ENCODE data around the gene PEAK1. TPM values are rescaled to one million over a fixed set of nuclear protein-coding genes. Genes with fewer than 3 reads are reported as not detected.

Gene PEAK1
- total and polyA plus RNA-seq, 8 donors, result 58.3 to 86.9 (median 64.3) TPM

DNA sequence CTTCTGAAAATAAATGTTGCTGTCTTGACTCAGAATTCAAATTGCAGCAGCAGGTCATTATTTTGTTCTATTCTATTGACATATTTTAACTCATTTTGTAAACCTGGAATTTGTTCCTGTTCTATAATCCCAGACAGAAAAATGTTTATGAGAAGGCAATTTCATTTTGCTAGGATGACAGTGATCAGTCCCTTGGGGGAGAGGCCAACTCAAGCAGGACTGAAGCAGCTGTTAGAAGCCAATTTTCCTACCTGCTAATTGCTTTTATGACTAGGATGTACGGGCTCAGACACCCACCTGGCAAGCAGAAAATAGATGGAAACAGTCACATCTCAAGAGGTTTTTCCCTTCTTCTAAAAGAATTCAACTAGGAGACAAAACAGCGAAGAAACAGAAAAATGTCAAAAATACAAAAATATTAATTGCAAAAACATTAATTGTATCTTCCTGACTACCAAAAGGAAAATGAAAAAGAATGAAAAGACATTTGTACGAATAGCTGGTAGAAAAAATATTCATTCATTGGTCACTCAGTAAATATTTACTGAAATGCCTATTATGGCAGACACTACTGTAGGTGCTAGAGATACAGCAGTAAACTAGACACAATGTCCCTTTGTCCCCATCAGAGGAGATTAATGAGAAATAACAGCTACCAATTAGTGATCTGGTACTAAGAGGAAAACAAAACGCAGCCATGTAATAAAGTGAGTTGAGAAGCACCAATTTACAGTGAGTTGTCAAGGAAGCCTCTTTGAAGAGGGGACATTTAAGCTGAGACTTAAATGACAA lies 73.5 kb downstream of the PEAK1 start:
- H3K4me3 ChIP-seq, result no peak overlapping the region
- peaks cover 0 to 14% of the 10 kb centered on the region in 2 donors for H3K4me1 ChIP-seq
- no peaks in the 10 kb centered on the region for H3K27me3 ChIP-seq
- DNase-seq (no peak), ATAC-seq (no peak)
- peak overlapping the region in 1 of 2 donors; percentile 33 for H3K27ac ChIP-seq
- intact Hi-C loops (cut with DNase I), result no loop called here
- H3K9me3 ChIP-seq, result peaks cover 0 to 3% of the 10 kb centered on the region in 2 donors
- H3K36me3 ChIP-seq, result no peaks in the 10 kb centered on the region
- TF ChIP-seq, protein P1, sequence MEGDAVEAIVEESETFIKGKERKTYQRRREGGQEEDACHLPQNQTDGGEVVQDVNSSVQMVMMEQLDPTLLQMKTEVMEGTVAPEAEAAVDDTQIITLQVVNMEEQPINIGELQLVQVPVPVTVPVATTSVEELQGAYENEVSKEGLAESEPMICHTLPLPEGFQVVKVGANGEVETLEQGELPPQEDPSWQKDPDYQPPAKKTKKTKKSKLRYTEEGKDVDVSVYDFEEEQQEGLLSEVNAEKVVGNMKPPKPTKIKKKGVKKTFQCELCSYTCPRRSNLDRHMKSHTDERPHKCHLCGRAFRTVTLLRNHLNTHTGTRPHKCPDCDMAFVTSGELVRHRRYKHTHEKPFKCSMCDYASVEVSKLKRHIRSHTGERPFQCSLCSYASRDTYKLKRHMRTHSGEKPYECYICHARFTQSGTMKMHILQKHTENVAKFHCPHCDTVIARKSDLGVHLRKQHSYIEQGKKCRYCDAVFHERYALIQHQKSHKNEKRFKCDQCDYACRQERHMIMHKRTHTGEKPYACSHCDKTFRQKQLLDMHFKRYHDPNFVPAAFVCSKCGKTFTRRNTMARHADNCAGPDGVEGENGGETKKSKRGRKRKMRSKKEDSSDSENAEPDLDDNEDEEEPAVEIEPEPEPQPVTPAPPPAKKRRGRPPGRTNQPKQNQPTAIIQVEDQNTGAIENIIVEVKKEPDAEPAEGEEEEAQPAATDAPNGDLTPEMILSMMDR (IDR thresholded peaks at IDR 0.05), result no peak

DNA sequence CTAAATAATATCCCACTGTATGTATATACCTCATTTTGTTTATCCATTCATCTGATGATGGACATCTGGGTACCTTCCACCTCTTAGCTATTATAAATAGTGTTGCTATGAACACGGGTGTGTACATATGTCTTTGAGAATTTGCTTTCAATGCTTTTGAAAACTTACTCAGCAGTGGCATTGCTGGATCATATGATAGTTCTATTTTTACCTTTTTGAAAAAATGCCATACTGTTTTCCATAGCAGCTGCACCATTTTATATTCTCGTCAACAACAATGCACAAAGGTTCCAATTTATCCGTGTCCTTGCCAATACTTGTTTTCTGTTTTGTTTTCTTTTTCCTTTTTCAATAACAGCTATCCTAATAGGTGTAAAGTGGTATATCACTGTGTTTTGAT lies 77.1 kb downstream of the PEAK1 start:
- Histone ChIP-seq H3K27me3 (no peaks in the 10 kb centered on the region), H3K4me1 (peaks cover 0 to 14% of the 10 kb centered on the region in 2 donors), H3K27ac (no peak overlapping the region), H3K9me3 (peaks cover 0 to 11% of the 10 kb centered on the region in 2 donors), H3K36me3 (no peaks in the 10 kb centered on the region), H3K4me3 (no peak overlapping the region)
- TF ChIP-seq, protein P1 (IDR thresholded peaks at IDR 0.05), result no peak
- ATAC-seq, result no peak
- no peak for DNase-seq
- intact Hi-C loops (cut with DNase I), result no loop called here

DNA sequence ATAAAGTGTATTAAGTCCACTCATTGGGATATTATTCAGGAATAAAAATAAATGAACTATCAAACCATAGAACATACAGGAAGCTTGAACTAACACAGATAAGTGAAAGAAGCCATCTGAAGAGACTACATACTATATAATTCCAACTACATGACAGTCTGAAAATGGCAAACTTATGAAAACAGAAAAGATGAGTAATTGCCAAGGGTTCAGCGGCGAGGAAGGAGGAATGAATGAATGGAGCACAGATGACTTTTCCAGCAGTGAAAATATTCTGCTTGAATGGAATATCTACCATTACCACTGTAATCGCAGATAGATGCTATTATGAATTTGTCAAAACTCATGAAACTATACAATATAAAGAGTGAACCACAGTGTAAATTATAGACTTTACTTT lies 79.7 kb downstream of the PEAK1 start:
- intact Hi-C loops (cut with DNase I), result no loop called here
- H3K4me3 ChIP-seq, result no peak overlapping the region
- H3K9me3 ChIP-seq, result peaks cover 0 to 11% of the 10 kb centered on the region in 2 donors
- no peak for ATAC-seq
- no peaks in the 10 kb centered on the region for H3K27me3 ChIP-seq
- H3K4me1 ChIP-seq, result peaks cover 0 to 5% of the 10 kb centered on the region in 2 donors
- no peak overlapping the region for H3K27ac ChIP-seq
- DNase-seq, result no peak
- TF ChIP-seq, protein P1 (IDR thresholded peaks at IDR 0.05), result no peak
- H3K36me3 ChIP-seq, result no peaks in the 10 kb centered on the region

DNA sequence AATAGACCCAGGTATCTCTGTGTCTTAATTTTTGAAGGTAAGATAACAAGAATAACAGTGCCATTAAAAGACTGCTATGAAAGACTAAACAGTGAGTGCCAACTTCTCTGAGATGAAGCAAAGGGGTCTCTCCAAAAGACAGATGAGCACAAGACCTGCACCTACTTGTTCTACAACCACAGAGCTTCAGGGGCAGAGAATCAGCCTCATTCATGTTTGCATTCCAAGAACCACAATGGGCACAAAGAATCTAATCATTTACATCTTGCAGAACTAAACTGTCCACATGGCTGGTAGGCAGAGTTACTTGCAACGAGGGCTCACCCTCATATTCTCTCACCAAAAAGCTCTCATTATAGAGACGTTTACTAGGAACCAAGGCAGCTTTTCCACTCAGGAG lies 83.9 kb downstream of the PEAK1 start:
- H3K4me1 ChIP-seq, result no peaks in the 10 kb centered on the region
- intact Hi-C loops (cut with DNase I), result no loop called here
- no peaks in the 10 kb centered on the region for H3K27me3 ChIP-seq
- H3K27ac ChIP-seq, result no peak overlapping the region
- no peak for ATAC-seq
- H3K36me3 ChIP-seq, result no peaks in the 10 kb centered on the region
- H3K4me3 ChIP-seq, result no peak overlapping the region
- no peak for DNase-seq
- TF ChIP-seq, protein P1 (IDR thresholded peaks at IDR 0.05), result no peak
- H3K9me3 ChIP-seq, result peaks cover 0 to 3% of the 10 kb centered on the region in 2 donors

DNA sequence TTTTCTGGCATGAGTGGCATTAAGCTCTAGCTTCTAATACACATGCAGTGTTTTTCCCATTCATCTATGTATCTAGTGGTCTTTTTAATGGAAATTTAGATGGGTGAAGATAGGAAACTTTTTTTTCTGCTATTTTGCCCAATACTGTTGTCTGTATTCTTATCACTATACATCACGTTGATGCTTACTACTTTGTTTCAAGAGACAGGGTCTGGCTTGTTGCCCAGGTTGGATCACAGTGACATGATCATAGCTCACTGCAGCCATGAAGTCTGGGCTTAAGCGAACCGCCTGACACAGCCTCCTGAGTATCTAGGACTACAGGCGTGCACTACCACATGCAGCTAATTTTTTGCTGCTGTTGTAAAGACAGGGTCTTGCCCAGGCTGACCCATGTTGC lies 84.6 kb downstream of the PEAK1 start:
- Histone ChIP-seq H3K9me3 (no peaks in the 10 kb centered on the region), H3K27me3 (no peaks in the 10 kb centered on the region), H3K27ac (no peak overlapping the region), H3K36me3 (no peaks in the 10 kb centered on the region), H3K4me1 (no peaks in the 10 kb centered on the region), H3K4me3 (no peak overlapping the region)
- DNase-seq (no peak), ATAC-seq (no peak)
- intact Hi-C loops (cut with DNase I), result no loop called here
- TF ChIP-seq, protein P1 (IDR thresholded peaks at IDR 0.05), result no peak
